ENCODE data around the gene CACNA1D.

The CACNA1D gene

DNA sequence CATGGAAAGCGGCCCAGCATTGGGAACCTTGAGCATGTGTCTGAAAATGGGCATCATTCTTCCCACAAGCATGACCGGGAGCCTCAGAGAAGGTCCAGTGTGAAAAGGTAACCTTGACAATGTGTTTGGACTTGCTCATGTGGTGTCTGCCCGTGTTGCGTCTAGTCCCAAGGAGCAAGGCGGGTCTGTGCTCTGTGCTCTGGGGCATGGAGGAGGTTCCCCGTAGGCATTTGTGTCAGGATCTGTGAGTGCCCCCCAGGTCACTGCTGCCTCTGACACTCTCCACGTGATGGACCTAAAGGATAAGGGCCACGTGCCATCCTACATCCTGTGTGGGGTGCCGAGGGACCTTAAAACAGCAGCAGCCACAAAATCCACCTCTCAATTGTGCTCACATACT lies 306.9 kb downstream of the CACNA1D start:
- CTCF ChIA-PET: no interaction called here
- DNase-seq (ENCODE audit: low read depth, low spot score): no peak
- TF ChIP-seq, protein P1, sequence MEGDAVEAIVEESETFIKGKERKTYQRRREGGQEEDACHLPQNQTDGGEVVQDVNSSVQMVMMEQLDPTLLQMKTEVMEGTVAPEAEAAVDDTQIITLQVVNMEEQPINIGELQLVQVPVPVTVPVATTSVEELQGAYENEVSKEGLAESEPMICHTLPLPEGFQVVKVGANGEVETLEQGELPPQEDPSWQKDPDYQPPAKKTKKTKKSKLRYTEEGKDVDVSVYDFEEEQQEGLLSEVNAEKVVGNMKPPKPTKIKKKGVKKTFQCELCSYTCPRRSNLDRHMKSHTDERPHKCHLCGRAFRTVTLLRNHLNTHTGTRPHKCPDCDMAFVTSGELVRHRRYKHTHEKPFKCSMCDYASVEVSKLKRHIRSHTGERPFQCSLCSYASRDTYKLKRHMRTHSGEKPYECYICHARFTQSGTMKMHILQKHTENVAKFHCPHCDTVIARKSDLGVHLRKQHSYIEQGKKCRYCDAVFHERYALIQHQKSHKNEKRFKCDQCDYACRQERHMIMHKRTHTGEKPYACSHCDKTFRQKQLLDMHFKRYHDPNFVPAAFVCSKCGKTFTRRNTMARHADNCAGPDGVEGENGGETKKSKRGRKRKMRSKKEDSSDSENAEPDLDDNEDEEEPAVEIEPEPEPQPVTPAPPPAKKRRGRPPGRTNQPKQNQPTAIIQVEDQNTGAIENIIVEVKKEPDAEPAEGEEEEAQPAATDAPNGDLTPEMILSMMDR (IDR thresholded peaks at IDR 0.05; ENCODE audit: insufficient read depth, low read length, missing control alignments): no peak
- POLR2A ChIA-PET: no interaction called here
- H3K4me3 ChIP-seq (ENCODE audit: low read depth, low read length): no peak overlapping the region

DNA sequence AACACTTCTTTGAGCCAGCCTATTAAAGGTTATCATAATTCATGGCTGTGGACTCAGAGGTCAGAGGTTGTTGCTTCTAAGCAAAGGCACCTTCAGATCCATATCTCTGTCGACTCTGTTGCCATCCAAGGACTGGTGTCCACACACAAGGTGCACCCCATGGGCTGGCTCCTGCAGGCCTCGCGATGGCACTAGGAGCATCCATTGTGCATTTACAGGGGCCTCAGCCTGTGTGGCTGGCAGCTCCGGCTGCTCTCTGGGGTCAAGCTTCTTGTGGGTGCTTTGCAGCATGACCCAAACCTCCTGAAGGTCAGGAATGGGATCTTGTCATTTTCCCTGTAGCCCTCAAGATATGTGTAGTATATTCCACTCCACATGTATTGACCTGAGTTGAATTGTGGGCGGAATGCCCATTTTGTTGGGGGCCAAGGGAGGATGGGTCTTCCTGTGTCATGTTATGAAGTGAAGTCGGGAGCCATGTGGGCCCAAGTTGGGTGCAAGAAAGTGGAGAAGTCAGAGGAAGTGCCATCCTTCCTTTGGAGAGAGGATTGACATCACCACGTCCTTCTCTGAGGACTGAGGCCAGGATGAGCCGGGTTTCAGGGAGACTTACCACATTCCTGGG lies 308.0 kb downstream of the CACNA1D start:
- H3K4me3 ChIP-seq (ENCODE audit: low read depth, low read length): no peak overlapping the region
- TF ChIP-seq, protein P1 (IDR thresholded peaks at IDR 0.05; ENCODE audit: insufficient read depth, low read length, missing control alignments): no peak
- ChIA-PET CTCF (no interaction called here), POLR2A (no interaction called here)
- no peak for DNase-seq (ENCODE audit: low read depth, low spot score)

DNA sequence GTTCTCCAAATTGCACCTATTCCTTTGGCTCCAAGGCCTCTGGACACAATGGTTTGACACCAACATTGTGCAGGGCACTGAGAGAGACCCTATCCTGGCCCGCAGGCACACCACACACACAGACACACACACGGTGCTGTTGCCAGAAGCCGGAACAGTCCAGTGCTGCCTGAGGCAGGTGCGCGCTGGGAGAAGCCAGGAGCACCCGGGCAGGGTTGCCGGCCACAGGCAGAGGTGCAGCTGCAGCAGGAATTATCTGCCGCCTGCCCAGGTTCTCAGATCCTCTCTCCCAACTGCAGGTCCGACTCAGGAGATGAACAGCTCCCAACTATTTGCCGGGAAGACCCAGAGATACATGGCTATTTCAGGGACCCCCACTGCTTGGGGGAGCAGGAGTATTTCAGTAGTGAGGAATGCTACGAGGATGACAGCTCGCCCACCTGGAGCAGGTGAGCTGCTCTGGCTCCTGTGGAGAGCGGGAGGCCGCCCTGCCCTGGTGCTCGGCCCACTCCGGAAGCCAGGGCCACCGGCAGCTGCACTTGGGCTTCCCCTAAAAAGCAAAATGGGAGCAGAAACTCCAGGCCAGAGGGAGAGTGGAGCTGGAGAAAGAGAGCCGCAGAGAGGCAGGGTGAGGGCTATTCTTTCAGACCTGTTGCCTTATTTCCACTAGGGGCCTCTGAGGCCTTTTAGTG lies 308.9 kb downstream of the CACNA1D start:
- no peak overlapping the region for H3K4me3 ChIP-seq (ENCODE audit: low read depth, low read length)
- ChIA-PET POLR2A (no interaction called here), CTCF (no interaction called here)
- no peak for DNase-seq (ENCODE audit: low read depth, low spot score)
- TF ChIP-seq, protein P1 (IDR thresholded peaks at IDR 0.05; ENCODE audit: insufficient read depth, low read length, missing control alignments): no peak

DNA sequence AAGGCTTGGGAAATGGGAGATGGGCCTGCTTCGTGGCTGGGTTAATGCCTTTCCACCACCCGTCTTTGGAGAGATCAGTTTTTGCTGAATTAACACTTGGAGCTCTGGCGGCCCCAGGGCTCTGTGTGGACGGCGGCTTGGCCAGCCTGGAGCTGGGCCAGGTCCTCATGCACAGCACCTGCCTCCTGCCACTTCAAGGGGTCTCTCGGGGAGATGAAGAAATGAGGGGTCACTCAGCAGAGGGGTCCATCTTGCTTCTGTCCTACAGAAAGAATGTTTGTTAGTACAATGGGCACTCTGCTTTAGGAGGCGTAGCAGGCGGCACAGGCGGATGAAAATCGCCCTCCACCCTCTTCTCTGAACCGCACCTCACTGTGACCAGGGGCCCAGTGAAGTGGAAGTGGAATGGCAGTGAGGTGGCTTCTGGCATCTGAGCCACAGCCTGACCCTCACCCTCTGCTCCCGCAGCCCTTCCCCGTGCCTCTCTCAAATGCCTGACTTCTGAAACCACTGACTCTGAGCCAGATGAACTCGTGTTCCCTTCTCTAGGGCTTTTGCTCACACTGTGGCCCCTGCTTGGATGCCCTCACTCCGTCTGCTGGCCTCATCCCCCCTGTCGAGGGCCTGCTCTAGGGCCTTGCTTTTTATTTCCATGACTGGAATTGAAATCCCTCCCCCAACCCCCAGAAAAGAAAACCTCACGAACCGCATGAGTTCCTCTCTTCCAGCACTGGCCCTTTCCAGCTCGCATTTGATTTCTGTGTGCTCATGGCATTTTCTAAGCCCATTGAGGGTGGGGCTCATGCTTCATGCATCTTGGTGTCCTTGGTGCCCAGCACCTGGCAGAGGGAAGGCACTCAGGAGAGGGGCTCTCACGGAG lies 309.6 kb downstream of the CACNA1D start:
- POLR2A ChIA-PET: no interaction called here

DNA sequence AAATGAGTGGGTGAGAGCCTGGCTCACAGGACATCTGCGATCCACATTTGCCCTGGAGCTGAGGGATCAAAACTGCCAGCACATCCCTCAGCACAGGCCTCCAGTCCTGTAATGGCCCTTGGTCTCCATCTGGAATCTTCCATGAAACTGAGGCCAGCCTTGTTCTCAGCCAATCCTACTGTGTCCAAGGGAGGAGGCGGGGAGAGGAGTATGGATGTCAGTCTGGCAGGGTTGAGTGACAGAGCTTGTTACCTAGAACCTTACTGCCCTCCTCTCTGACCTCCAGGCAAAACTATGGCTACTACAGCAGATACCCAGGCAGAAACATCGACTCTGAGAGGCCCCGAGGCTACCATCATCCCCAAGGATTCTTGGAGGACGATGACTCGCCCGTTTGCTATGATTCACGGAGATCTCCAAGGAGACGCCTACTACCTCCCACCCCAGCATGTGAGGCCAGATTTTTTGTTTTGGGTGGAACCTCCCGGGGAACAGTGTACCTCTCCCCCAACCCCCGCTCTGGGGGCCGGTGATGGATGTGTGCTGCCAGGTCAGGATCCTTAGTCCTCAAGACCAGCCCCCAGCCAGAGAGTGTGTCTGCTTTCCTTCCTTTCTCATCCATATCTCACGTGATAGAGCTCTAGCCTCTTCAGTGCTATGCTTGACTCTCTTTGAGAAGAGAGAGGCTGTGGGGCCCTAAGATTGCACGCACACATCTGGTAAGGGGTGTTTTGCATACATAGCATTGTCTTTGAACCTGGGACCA lies 310.5 kb downstream of the CACNA1D start:
- H3K4me3 ChIP-seq (ENCODE audit: low read depth, low read length): no peak overlapping the region
- POLR2A ChIA-PET: no interaction called here
- DNase-seq (ENCODE audit: low read depth, low spot score): peak; percentile 19
- TF ChIP-seq, protein P1 (IDR thresholded peaks at IDR 0.05; ENCODE audit: insufficient read depth, low read length, missing control alignments): no peak
- CTCF ChIA-PET: no interaction called here

More for the DNA sequence above, 309.6 kb downstream of the CACNA1D start:
- H3K4me3 ChIP-seq (ENCODE audit: low read depth, low read length): no peak overlapping the region
- CTCF ChIA-PET: no interaction called here
- TF ChIP-seq, protein P1 (IDR thresholded peaks at IDR 0.05; ENCODE audit: insufficient read depth, low read length, missing control alignments): no peak
- DNase-seq (ENCODE audit: low read depth, low spot score): no peak
